GM13976 (cell line): ENCODE measurements around the gene ERI3.

Experiments used
- DNase-seq: peaks from one replicate; pipeline ENCODE4 v3.0.0; 2012; ENCODE audit warnings: low spot score
- in situ Hi-C: fragments of 300-500 bp; cut with MboI; formaldehyde crosslinking; loops from one replicate; pipeline ENCODE4 v1.12.0; 2022; ENCODE audit warnings: low sequenced_read_pairs, mixed read lengths, inconsistent platforms; ENCODE audit not compliant: unreplicated experiment
- TF ChIP-seq, protein P1 (sequence below): IDR thresholded peaks from 2 replicates; pipeline ENCODE4 v1.5.1; 2012; ENCODE audit warnings: borderline replicate concordance, mild to moderate bottlenecking; ENCODE audit not compliant: insufficient read depth; ENCODE audit errors: extremely low read depth, missing control alignments, control extremely low read depth

The ERI3 gene

DNA sequence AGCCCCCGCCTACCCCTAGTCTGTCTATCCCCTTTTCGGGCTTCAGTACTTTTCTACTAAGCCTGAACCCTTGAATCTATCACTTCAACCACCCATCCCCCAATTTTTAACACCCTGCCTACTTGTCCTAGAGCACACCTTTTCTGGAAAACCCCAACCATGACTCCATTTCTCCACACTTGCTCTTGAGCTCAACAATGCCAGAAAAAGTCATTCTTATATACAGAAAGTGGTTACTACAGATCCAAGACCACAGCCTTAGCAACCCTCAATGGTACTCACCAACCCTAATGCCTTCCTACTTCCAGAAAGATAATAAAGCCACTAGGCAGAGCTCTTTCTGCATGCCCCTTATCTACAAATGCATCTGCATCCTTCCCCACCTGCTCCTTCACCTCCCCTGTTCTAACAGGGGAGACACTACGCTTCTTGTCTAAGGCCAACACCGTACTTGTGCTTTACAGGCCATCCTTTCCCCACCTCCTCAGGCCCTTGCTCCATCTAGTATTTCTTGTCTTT, 100.6 kb downstream of the ERI3 start:
- TF ChIP-seq, protein P1, sequence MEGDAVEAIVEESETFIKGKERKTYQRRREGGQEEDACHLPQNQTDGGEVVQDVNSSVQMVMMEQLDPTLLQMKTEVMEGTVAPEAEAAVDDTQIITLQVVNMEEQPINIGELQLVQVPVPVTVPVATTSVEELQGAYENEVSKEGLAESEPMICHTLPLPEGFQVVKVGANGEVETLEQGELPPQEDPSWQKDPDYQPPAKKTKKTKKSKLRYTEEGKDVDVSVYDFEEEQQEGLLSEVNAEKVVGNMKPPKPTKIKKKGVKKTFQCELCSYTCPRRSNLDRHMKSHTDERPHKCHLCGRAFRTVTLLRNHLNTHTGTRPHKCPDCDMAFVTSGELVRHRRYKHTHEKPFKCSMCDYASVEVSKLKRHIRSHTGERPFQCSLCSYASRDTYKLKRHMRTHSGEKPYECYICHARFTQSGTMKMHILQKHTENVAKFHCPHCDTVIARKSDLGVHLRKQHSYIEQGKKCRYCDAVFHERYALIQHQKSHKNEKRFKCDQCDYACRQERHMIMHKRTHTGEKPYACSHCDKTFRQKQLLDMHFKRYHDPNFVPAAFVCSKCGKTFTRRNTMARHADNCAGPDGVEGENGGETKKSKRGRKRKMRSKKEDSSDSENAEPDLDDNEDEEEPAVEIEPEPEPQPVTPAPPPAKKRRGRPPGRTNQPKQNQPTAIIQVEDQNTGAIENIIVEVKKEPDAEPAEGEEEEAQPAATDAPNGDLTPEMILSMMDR: no peak
- in situ Hi-C loops: no loop called here
- no peak for DNase-seq

DNA sequence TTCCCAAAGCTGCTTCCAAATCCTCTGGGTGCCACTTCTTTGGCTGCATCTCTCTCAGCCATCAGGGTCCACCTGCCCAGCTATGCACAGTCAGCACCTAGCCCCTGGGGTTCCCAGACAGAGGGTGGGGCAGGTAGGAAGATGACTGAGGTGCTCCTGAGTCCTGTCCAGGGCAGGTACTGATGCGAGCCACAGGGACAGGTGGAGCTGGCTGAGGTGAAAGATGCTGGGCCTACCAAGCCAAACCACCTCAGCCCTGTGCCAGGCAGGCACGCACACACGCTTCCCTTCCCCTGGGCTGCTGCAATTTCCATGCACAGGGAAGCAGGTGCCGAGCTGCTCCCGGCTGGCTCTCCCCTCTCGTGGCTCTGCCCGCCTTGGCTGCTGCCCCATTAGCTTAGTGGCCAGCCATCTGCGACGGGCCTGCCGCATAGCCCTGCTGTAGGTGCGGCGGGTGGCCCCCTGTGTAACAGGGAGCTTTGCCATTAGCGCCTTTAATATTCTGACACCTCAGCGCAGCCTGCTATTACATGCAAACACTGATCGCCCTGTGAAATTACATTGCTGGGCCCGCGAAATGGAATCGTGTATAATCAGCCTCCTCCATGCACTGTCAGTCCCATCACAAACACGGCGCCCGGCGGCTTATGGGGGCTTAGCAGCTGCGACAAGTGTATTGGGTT, 102.9 kb downstream of the ERI3 start:
- DNase-seq: no peak
- in situ Hi-C loops: no loop called here
- TF ChIP-seq, protein P1: no peak

DNA sequence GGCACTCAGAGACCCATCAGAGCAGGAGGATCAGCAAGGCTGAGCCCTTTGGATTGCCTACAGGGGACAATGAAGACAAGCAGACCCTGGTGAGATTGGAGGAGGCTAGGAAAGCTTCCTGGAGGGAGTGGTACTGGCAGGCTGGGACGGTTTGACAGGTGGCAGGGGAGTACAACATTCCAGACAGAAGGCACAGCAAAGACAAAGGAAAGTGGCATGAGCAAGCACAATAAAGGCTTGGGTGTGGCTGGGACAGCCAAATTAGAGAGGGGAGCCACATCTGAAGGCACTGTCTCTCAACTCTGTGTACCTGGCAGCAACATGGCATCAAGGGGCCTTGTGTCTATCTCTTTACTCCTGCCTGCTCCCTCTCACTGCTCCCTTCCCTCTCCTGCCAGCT, 103.6 kb downstream of the ERI3 start:
- TF ChIP-seq, protein P1: no peak
- in situ Hi-C loops: no loop called here
- DNase-seq: no peak

- TF ChIP-seq, protein P1: no peak
- DNase-seq: no peak
- in situ Hi-C loops: no loop called here
These were observed 104.8 kb downstream of the ERI3 start for GRCh38 chr1:44250068-44250781.

GRCh38 chr1:44249543-44249942, 105.5 kb downstream of the ERI3 start:
- no peak for DNase-seq
- in situ Hi-C loops: no loop called here
- TF ChIP-seq, protein P1: no peak

- in situ Hi-C loops: no loop called here
- TF ChIP-seq, protein P1: no peak
- no peak for DNase-seq
These were observed 108.3 kb downstream of the ERI3 start for GRCh38 chr1:44246806-44247205.
